Measurements from ENCODE around the gene KRTAP10-12. TPM values are rescaled to one million over a fixed set of nuclear protein-coding genes. Genes with fewer than 3 reads are reported as not detected.
"Not testable (repeated sequence)": the region's sequence is repeated elsewhere in the genome, so short reads cannot be mapped to it uniquely, and the experiment has no call there.

Gene KRTAP10-12
- total and polyA plus RNA-seq, 4 donors, result not detected

GRCh38 chr21:44686843-44687561, 10.0 kb upstream of the KRTAP10-12 start:
- no peak for DNase-seq
- no peak for ATAC-seq (ENCODE audit: insufficient read depth, low FRiP score)
- no peak overlapping the region for H3K27ac ChIP-seq (ENCODE audit: low read depth in 1 of 2, low read length in 1 of 2)
- H3K36me3 ChIP-seq (ENCODE audit: control insufficient read depth in 4 of 4, insufficient read depth in 4 of 4, low read length in 4 of 4), result no peaks in the 10 kb centered on the region
- TF ChIP-seq CTCF (IDR thresholded peaks at IDR 0.05; ENCODE audit: control extremely low read depth, extremely low read depth), result no peak
- peaks cover 0 to 4% (median 0%) of the 10 kb centered on the region in 4 donors for H3K9me3 ChIP-seq (ENCODE audit: control insufficient read depth in 4 of 4, insufficient read depth in 3 of 4, low read length in 3 of 4)
- H3K9ac ChIP-seq (ENCODE audit: insufficient read depth in 1 of 2, low read length in 2 of 2), result no peak overlapping the region
- H3K4me1 ChIP-seq (ENCODE audit: control insufficient read depth in 5 of 5, insufficient read depth in 5 of 5, low read length in 5 of 5), result no peaks in the 10 kb centered on the region
- WGBS, 2 donors, result 72 to 83% methylated on average over 25 of the region's 25 CpGs
- no peak overlapping the region for H3K4me3 ChIP-seq
- H3K27me3 ChIP-seq (ENCODE audit: control insufficient read depth in 3 of 3, insufficient read depth in 3 of 3, low read length in 2 of 3), result peaks cover 0 to 18% (median 10%) of the 10 kb centered on the region in 3 donors

GRCh38 chr21:44687671-44688070, 9.3 kb upstream of the KRTAP10-12 start:
- WGBS, 2 donors, result 62 to 75% methylated on average over 11 of the region's 11 CpGs
- H3K9me3 ChIP-seq (ENCODE audit: control insufficient read depth in 4 of 4, insufficient read depth in 3 of 4, low read length in 3 of 4), result peaks cover 0 to 4% (median 0%) of the 10 kb centered on the region in 4 donors
- H3K27ac ChIP-seq (ENCODE audit: low read depth in 1 of 2, low read length in 1 of 2), result no peak overlapping the region
- no peak for ATAC-seq (ENCODE audit: insufficient read depth, low FRiP score)
- H3K4me3 ChIP-seq, result no peak overlapping the region
- H3K27me3 ChIP-seq (ENCODE audit: control insufficient read depth in 3 of 3, insufficient read depth in 3 of 3, low read length in 2 of 3), result peaks cover 0 to 18% (median 10%) of the 10 kb centered on the region in 3 donors
- TF ChIP-seq CTCF (IDR thresholded peaks at IDR 0.05; ENCODE audit: control extremely low read depth, extremely low read depth), result no peak
- no peaks in the 10 kb centered on the region for H3K36me3 ChIP-seq (ENCODE audit: control insufficient read depth in 4 of 4, insufficient read depth in 4 of 4, low read length in 4 of 4)
- H3K4me1 ChIP-seq (ENCODE audit: control insufficient read depth in 5 of 5, insufficient read depth in 5 of 5, low read length in 5 of 5), result no peaks in the 10 kb centered on the region
- no peak overlapping the region for H3K9ac ChIP-seq (ENCODE audit: insufficient read depth in 1 of 2, low read length in 2 of 2)
- DNase-seq, result no peak

- WGBS, 2 donors, result 82 to 91% methylated on average over 3 of the region's 3 CpGs
- not testable (repeated sequence) for H3K27ac ChIP-seq (ENCODE audit: low read depth in 1 of 2, low read length in 1 of 2); ATAC-seq (ENCODE audit: insufficient read depth, low FRiP score); H3K9me3 ChIP-seq (ENCODE audit: control insufficient read depth in 4 of 4, insufficient read depth in 3 of 4, low read length in 3 of 4); H3K4me3 ChIP-seq; DNase-seq; H3K4me1 ChIP-seq (ENCODE audit: control insufficient read depth in 5 of 5, insufficient read depth in 5 of 5, low read length in 5 of 5); H3K36me3 ChIP-seq (ENCODE audit: control insufficient read depth in 4 of 4, insufficient read depth in 4 of 4, low read length in 4 of 4); H3K9ac ChIP-seq (ENCODE audit: insufficient read depth in 1 of 2, low read length in 2 of 2)
- H3K27me3 ChIP-seq (ENCODE audit: control insufficient read depth in 3 of 3, insufficient read depth in 3 of 3, low read length in 2 of 3), result peaks cover 0 to 18% (median 10%) of the 10 kb centered on the region in 3 donors
These were observed 7.2 kb upstream of the KRTAP10-12 start for GRCh38 chr21:44689740-44690139.

- Histone ChIP-seq H3K27me3 (ENCODE audit: control insufficient read depth in 3 of 3, insufficient read depth in 3 of 3, low read length in 2 of 3) (peaks cover 0 to 18% (median 7%) of the 10 kb centered on the region in 3 donors), H3K27ac (ENCODE audit: low read depth in 1 of 2, low read length in 1 of 2) (no peak overlapping the region), H3K9ac (ENCODE audit: insufficient read depth in 1 of 2, low read length in 2 of 2) (no peak overlapping the region), H3K4me3 (no peak overlapping the region), H3K4me1 (ENCODE audit: control insufficient read depth in 5 of 5, insufficient read depth in 5 of 5, low read length in 5 of 5) (no peaks in the 10 kb centered on the region), H3K9me3 (ENCODE audit: control insufficient read depth in 4 of 4, insufficient read depth in 3 of 4, low read length in 3 of 4) (peaks cover 0 to 5% (median 3%) of the 10 kb centered on the region in 4 donors), H3K36me3 (ENCODE audit: control insufficient read depth in 4 of 4, insufficient read depth in 4 of 4, low read length in 4 of 4) (no peaks in the 10 kb centered on the region)
- 80 to 83% methylated on average over 2 of the region's 2 CpGs for WGBS, 2 donors
- no peak for TF ChIP-seq CTCF (IDR thresholded peaks at IDR 0.05; ENCODE audit: control extremely low read depth, extremely low read depth)
- DNase-seq (no peak), ATAC-seq (ENCODE audit: insufficient read depth, low FRiP score) (no peak)
These were observed 5.3 kb upstream of the KRTAP10-12 start for GRCh38 chr21:44691686-44692085.

All from lung (tissue), 12 donors.